WTC11 (cell line): ENCODE results near the gene TATDN2. TPM values are rescaled to one million over a fixed set of nuclear protein-coding genes. Genes with fewer than 3 reads are reported as not detected.

ENCODE experiments used
- CREB1 ChIP-seq: sonication (generic); formaldehyde crosslinking; IDR thresholded peaks from 2 replicates; pipeline ENCODE4 v1.8.0; 2023; ENCODE audit warnings: mild to moderate bottlenecking, missing genetic modification reagents
- CREM ChIP-seq: sonication (generic); formaldehyde crosslinking; IDR thresholded peaks from 2 replicates; pipeline ENCODE4 v1.8.1; 2022; ENCODE audit warnings: mild to moderate bottlenecking, missing genetic modification reagents, moderate library complexity
- ETV6 ChIP-seq: sonication (generic); formaldehyde crosslinking; IDR thresholded peaks from 2 replicates; pipeline ENCODE4 v1.8.1; 2022; ENCODE audit warnings: mild to moderate bottlenecking, missing genetic modification reagents
- FOXP1 ChIP-seq: sonication (generic); formaldehyde crosslinking; IDR thresholded peaks from 2 replicates; pipeline ENCODE4 v1.8.0; 2022; ENCODE audit warnings: missing genetic modification reagents, mild to moderate bottlenecking, moderate library complexity, borderline replicate concordance
- JAZF1 ChIP-seq: fragments of 250-450 bp; sonication (Bioruptor Pico); IDR thresholded peaks from 2 replicates; pipeline ENCODE4 v1.9.0; 2021; ENCODE audit warnings: moderate library complexity, mild to moderate bottlenecking, inconsistent platforms
- MXD4 ChIP-seq: fragments of 250-450 bp; sonication (Bioruptor Pico); IDR thresholded peaks from 2 replicates; pipeline ENCODE4 v1.8.0; 2021; ENCODE audit warnings: mild to moderate bottlenecking, moderate library complexity, borderline replicate concordance
- NFYB ChIP-seq: sonication (generic); formaldehyde crosslinking; conservative IDR thresholded peaks from 2 replicates; pipeline ENCODE4 v1.8.0; 2022; ENCODE audit warnings: low read depth, missing genetic modification reagents
- NR3C1 ChIP-seq: sonication (generic); formaldehyde crosslinking; conservative IDR thresholded peaks from 2 replicates; pipeline ENCODE4 v1.8.1; 2023; ENCODE audit warnings: low read depth, mild to moderate bottlenecking, missing genetic modification reagents
- RELA ChIP-seq: sonication (generic); formaldehyde crosslinking; IDR thresholded peaks from 2 replicates; pipeline ENCODE4 v1.8.1; 2022; ENCODE audit warnings: missing genetic modification reagents, mild to moderate bottlenecking, borderline replicate concordance
- RORB ChIP-seq: fragments of 250-450 bp; sonication (Bioruptor Pico); IDR thresholded peaks from 2 replicates; pipeline ENCODE4 v1.9.0; 2021; ENCODE audit warnings: mild to moderate bottlenecking
- SMAD4 ChIP-seq: sonication (generic); formaldehyde crosslinking; IDR thresholded peaks from 2 replicates; pipeline ENCODE4 v1.8.0; 2022; ENCODE audit warnings: mild to moderate bottlenecking, missing genetic modification reagents
- SP1 ChIP-seq: sonication (generic); formaldehyde crosslinking; conservative IDR thresholded peaks from 2 replicates; pipeline ENCODE4 v1.8.1; 2022; ENCODE audit warnings: missing genetic modification reagents
- ZBTB21 ChIP-seq: sonication (generic); formaldehyde crosslinking; IDR thresholded peaks from 2 replicates; pipeline ENCODE4 v1.8.1; 2023; ENCODE audit warnings: mild to moderate bottlenecking, missing genetic modification reagents, borderline replicate concordance
- ZNF138 ChIP-seq: sonication (generic); formaldehyde crosslinking; conservative IDR thresholded peaks from 2 replicates; pipeline ENCODE4 v1.8.1; 2022; ENCODE audit warnings: mild to moderate bottlenecking, moderate library complexity, missing genetic modification reagents
- total RNA-seq: library from RNA; stranded (reverse); gene quantifications from 3 replicates; pipeline ENCODE4 v1.2.3, GENCODE V29; 2021
- TF ChIP-seq, protein P1 (sequence below): sonication (generic); formaldehyde crosslinking; IDR thresholded peaks from 2 replicates; pipeline ENCODE4 v1.8.1; 2022; ENCODE audit warnings: missing genetic modification reagents, borderline replicate concordance
- TF ChIP-seq, protein P2 (sequence below): fragments of 250-450 bp; sonication (Bioruptor Pico); IDR thresholded peaks from 2 replicates; pipeline ENCODE4 v1.9.0; 2021; ENCODE audit warnings: mild to moderate bottlenecking
- TF ChIP-seq, protein P3 (sequence below): sonication (generic); formaldehyde crosslinking; IDR thresholded peaks from 2 replicates; pipeline ENCODE4 v1.8.1; 2023; ENCODE audit warnings: mild to moderate bottlenecking, missing genetic modification reagents, moderate library complexity
- TF ChIP-seq, protein P4 (sequence below): fragments of 250-450 bp; sonication (Bioruptor Pico); IDR thresholded peaks from 2 replicates; pipeline ENCODE4 v1.9.0; 2021; ENCODE audit warnings: moderate library complexity, mild to moderate bottlenecking, inconsistent platforms, borderline replicate concordance
- TF ChIP-seq, protein P5 (sequence below): sonication (generic); formaldehyde crosslinking; IDR thresholded peaks from 2 replicates; pipeline ENCODE4 v1.8.1; 2022; ENCODE audit warnings: low read depth, mild to moderate bottlenecking, moderate library complexity, missing genetic modification reagents, borderline replicate concordance
- TF ChIP-seq, protein P6 (sequence below): sonication (generic); formaldehyde crosslinking; IDR thresholded peaks from 2 replicates; pipeline ENCODE4 v1.8.0; 2023; ENCODE audit warnings: missing genetic modification reagents, mild to moderate bottlenecking, borderline replicate concordance
- TF ChIP-seq, protein P7 (sequence below): sonication (generic); formaldehyde crosslinking; IDR thresholded peaks from 2 replicates; pipeline ENCODE4 v1.8.1; 2022; ENCODE audit warnings: mild to moderate bottlenecking, moderate library complexity, missing genetic modification reagents
- TF ChIP-seq, protein P8 (sequence below): sonication (generic); formaldehyde crosslinking; conservative IDR thresholded peaks from 2 replicates; pipeline ENCODE4 v1.8.1; 2023; ENCODE audit warnings: mild to moderate bottlenecking, low read depth, missing genetic modification reagents, moderate library complexity

TATDN2 gene
- total RNA-seq, 1 experiment from 2014 or later, result 31.7 TPM

DNA sequence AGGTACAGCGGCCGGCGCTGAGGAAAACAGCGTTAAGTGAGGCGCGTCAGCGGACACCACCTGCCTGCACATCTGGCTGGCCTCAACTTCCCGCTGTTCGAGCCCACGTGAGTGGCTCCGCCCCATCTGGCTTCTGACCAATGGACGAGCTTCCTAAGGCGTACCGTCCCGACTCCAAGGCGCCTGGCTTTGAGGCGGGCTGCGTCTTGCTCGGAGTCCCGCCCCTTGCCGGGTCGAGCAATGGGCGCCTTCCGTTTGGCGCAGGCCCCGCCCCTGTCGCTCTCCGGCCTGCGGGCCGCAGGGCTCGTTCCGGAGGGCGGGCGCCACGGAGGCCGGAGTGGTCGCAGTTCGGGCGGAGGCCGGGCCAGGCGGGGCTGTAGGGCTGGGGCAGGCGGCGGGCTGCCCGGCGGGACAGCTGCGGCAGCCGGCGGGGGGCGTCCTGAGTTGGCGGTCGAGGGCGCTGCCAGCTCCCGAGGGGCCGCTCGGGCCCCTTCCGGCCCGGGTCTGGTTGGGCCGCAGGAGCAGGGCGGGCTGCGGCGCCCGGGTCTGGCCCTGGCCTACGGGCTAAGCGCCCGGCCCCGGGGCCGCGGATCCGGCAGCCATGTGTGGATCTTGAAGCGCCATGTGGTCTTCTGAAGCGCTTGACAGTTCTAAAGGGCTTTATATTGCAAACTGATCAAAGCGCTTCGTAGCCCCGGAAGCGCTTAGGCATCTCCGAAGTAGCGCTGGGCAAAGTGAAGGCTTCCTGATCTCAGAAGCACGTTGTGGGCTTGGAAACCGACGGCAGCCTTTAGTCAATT, at the start of gene TATDN2 (continued):
- TF ChIP-seq, protein P1, sequence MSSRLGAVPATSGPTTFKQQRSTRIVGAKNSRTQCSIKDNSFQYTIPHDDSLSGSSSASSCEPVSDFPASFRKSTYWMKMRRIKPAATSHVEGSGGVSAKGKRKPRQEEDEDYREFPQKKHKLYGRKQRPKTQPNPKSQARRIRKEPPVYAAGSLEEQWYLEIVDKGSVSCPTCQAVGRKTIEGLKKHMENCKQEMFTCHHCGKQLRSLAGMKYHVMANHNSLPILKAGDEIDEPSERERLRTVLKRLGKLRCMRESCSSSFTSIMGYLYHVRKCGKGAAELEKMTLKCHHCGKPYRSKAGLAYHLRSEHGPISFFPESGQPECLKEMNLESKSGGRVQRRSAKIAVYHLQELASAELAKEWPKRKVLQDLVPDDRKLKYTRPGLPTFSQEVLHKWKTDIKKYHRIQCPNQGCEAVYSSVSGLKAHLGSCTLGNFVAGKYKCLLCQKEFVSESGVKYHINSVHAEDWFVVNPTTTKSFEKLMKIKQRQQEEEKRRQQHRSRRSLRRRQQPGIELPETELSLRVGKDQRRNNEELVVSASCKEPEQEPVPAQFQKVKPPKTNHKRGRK, result no peak
- TF ChIP-seq, protein P2, sequence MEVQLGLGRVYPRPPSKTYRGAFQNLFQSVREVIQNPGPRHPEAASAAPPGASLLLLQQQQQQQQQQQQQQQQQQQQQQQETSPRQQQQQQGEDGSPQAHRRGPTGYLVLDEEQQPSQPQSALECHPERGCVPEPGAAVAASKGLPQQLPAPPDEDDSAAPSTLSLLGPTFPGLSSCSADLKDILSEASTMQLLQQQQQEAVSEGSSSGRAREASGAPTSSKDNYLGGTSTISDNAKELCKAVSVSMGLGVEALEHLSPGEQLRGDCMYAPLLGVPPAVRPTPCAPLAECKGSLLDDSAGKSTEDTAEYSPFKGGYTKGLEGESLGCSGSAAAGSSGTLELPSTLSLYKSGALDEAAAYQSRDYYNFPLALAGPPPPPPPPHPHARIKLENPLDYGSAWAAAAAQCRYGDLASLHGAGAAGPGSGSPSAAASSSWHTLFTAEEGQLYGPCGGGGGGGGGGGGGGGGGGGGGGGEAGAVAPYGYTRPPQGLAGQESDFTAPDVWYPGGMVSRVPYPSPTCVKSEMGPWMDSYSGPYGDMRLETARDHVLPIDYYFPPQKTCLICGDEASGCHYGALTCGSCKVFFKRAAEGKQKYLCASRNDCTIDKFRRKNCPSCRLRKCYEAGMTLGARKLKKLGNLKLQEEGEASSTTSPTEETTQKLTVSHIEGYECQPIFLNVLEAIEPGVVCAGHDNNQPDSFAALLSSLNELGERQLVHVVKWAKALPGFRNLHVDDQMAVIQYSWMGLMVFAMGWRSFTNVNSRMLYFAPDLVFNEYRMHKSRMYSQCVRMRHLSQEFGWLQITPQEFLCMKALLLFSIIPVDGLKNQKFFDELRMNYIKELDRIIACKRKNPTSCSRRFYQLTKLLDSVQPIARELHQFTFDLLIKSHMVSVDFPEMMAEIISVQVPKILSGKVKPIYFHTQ (CRISPR knock-in tag), result no peak
- TF ChIP-seq RORB (CRISPR knock-in tag) (no peak), ZNF138 (CRISPR knock-in tag) (no peak), NFYB (CRISPR knock-in tag) (peak; percentile 71), SMAD4 (CRISPR knock-in tag) (no peak), SP1 (CRISPR knock-in tag) (peak; percentile 97), CREB1 (CRISPR knock-in tag) (peak; percentile 74; the same call in 1 of the 2 replicates), NR3C1 (CRISPR knock-in tag) (no peak), ETV6 (CRISPR knock-in tag) (peak; percentile 92), RELA (peak; percentile 76; the same call in 1 of the 2 replicates), ZBTB21 (CRISPR knock-in tag) (no peak), MXD4 (CRISPR knock-in tag) (no peak), FOXP1 (CRISPR knock-in tag) (peak; percentile 97), CREM (peak; percentile 34; the same call in 1 of the 2 replicates), JAZF1 (CRISPR knock-in tag) (no peak)
- TF ChIP-seq, protein P3, sequence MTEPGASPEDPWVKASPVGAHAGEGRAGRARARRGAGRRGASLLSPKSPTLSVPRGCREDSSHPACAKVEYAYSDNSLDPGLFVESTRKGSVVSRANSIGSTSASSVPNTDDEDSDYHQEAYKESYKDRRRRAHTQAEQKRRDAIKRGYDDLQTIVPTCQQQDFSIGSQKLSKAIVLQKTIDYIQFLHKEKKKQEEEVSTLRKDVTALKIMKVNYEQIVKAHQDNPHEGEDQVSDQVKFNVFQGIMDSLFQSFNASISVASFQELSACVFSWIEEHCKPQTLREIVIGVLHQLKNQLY (CRISPR knock-in tag), result no peak
- TF ChIP-seq, protein P4, sequence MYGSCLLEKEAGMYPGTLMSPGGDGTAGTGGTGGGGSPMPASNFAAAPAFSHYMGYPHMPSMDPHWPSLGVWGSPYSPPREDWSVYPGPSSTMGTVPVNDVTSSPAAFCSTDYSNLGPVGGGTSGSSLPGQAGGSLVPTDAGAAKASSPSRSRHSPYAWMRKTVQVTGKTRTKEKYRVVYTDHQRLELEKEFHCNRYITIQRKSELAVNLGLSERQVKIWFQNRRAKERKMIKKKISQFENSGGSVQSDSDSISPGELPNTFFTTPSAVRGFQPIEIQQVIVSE, result no peak
- TF ChIP-seq, protein P5, sequence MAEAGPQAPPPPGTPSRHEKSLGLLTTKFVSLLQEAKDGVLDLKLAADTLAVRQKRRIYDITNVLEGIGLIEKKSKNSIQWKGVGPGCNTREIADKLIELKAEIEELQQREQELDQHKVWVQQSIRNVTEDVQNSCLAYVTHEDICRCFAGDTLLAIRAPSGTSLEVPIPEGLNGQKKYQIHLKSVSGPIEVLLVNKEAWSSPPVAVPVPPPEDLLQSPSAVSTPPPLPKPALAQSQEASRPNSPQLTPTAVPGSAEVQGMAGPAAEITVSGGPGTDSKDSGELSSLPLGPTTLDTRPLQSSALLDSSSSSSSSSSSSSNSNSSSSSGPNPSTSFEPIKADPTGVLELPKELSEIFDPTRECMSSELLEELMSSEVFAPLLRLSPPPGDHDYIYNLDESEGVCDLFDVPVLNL, result no peak; the same call in 1 of the 2 replicates
- TF ChIP-seq, protein P6, sequence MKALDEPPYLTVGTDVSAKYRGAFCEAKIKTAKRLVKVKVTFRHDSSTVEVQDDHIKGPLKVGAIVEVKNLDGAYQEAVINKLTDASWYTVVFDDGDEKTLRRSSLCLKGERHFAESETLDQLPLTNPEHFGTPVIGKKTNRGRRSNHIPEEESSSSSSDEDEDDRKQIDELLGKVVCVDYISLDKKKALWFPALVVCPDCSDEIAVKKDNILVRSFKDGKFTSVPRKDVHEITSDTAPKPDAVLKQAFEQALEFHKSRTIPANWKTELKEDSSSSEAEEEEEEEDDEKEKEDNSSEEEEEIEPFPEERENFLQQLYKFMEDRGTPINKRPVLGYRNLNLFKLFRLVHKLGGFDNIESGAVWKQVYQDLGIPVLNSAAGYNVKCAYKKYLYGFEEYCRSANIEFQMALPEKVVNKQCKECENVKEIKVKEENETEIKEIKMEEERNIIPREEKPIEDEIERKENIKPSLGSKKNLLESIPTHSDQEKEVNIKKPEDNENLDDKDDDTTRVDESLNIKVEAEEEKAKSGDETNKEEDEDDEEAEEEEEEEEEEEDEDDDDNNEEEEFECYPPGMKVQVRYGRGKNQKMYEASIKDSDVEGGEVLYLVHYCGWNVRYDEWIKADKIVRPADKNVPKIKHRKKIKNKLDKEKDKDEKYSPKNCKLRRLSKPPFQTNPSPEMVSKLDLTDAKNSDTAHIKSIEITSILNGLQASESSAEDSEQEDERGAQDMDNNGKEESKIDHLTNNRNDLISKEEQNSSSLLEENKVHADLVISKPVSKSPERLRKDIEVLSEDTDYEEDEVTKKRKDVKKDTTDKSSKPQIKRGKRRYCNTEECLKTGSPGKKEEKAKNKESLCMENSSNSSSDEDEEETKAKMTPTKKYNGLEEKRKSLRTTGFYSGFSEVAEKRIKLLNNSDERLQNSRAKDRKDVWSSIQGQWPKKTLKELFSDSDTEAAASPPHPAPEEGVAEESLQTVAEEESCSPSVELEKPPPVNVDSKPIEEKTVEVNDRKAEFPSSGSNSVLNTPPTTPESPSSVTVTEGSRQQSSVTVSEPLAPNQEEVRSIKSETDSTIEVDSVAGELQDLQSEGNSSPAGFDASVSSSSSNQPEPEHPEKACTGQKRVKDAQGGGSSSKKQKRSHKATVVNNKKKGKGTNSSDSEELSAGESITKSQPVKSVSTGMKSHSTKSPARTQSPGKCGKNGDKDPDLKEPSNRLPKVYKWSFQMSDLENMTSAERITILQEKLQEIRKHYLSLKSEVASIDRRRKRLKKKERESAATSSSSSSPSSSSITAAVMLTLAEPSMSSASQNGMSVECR, result 0 out of 2 replicates have a peak, but pooled peaks have one; percentile 38
- TF ChIP-seq, protein P7, sequence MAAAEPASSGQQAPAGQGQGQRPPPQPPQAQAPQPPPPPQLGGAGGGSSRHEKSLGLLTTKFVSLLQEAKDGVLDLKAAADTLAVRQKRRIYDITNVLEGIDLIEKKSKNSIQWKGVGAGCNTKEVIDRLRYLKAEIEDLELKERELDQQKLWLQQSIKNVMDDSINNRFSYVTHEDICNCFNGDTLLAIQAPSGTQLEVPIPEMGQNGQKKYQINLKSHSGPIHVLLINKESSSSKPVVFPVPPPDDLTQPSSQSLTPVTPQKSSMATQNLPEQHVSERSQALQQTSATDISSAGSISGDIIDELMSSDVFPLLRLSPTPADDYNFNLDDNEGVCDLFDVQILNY (CRISPR knock-in tag), result peak; percentile 75; the same call in 1 of the 2 replicates
- TF ChIP-seq, protein P8, sequence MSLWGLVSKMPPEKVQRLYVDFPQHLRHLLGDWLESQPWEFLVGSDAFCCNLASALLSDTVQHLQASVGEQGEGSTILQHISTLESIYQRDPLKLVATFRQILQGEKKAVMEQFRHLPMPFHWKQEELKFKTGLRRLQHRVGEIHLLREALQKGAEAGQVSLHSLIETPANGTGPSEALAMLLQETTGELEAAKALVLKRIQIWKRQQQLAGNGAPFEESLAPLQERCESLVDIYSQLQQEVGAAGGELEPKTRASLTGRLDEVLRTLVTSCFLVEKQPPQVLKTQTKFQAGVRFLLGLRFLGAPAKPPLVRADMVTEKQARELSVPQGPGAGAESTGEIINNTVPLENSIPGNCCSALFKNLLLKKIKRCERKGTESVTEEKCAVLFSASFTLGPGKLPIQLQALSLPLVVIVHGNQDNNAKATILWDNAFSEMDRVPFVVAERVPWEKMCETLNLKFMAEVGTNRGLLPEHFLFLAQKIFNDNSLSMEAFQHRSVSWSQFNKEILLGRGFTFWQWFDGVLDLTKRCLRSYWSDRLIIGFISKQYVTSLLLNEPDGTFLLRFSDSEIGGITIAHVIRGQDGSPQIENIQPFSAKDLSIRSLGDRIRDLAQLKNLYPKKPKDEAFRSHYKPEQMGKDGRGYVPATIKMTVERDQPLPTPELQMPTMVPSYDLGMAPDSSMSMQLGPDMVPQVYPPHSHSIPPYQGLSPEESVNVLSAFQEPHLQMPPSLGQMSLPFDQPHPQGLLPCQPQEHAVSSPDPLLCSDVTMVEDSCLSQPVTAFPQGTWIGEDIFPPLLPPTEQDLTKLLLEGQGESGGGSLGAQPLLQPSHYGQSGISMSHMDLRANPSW (CRISPR knock-in tag), result no peak
